Activated CD4-positive, alpha-beta memory T cell treated with anti-CD3 and anti-CD28 coated beads, Interleukin-2, amount 10 ng/mL, durations not matched to agents 7 days and 5 days (primary cell): ENCODE measurements around the gene TPSAB1. TPM values are rescaled to one million over a fixed set of nuclear protein-coding genes. Genes with fewer than 3 reads are reported as not detected.
"Not testable (repeated sequence)": the region's sequence is repeated elsewhere in the genome, so short reads cannot be mapped to it uniquely, and the experiment has no call there.

ENCODE experiments used
- CTCF ChIA-PET: fragments of 350-600 bp; sonication (Branson Sonifier 250); formaldehyde crosslinking; loops from one replicate; lab custom pipeline; 2021; ENCODE audit warnings: antibody characterized with exemption, inconsistent platforms; lab: Charles Lee
- POLR2A ChIA-PET: fragments of 350-600 bp; sonication (Branson Sonifier 250); formaldehyde crosslinking; loops from one replicate; lab custom pipeline; 2021; ENCODE audit warnings: antibody characterized with exemption; lab: Charles Lee
- DNase-seq: peaks from one replicate; pipeline ENCODE4 v3.0.0-alpha.2; 2020
- H3K27ac Mint-ChIP-seq: one replicate; pipeline ENCODE4 v1.8.0; 2021; ENCODE audit warnings: mild to moderate bottlenecking, mixed read lengths
- H3K27me3 Mint-ChIP-seq: one replicate; pipeline ENCODE4 v1.8.0; 2021; ENCODE audit warnings: mixed read lengths
- H3K36me3 Mint-ChIP-seq: one replicate; pipeline ENCODE4 v1.8.0; 2021; ENCODE audit warnings: low read depth, mixed read lengths
- H3K4me1 Mint-ChIP-seq: one replicate; pipeline ENCODE4 v1.8.0; 2021; ENCODE audit warnings: mixed read lengths
- H3K4me3 Mint-ChIP-seq: one replicate; pipeline ENCODE4 v1.8.0; 2021; ENCODE audit warnings: mild to moderate bottlenecking, mixed read lengths
- H3K9me3 Mint-ChIP-seq: one replicate; pipeline ENCODE4 v1.8.0; 2021; ENCODE audit warnings: mixed read lengths
- total RNA-seq, 2 experiments: library from RNA; stranded (reverse); gene quantifications; one replicate each; pipeline ENCODE4 v1.2.3, GENCODE V29; 2021

TPSAB1 gene
- total RNA-seq, 2 experiments from 2014 or later = not detected

GRCh38 chr16:1238909-1239308, 1.6 kb upstream of the TPSAB1 start:
- CTCF ChIA-PET, H3K36me3 Mint-ChIP-seq, H3K27ac Mint-ChIP-seq, DNase-seq, H3K4me1 Mint-ChIP-seq, H3K9me3 Mint-ChIP-seq, POLR2A ChIA-PET, H3K4me3 Mint-ChIP-seq, H3K27me3 Mint-ChIP-seq: not testable (repeated sequence)

GRCh38 chr16:1239575-1239974, 930 bp upstream of the TPSAB1 start:
- H3K9me3 Mint-ChIP-seq, H3K27ac Mint-ChIP-seq, POLR2A ChIA-PET, DNase-seq, CTCF ChIA-PET, H3K4me1 Mint-ChIP-seq, H3K36me3 Mint-ChIP-seq, H3K27me3 Mint-ChIP-seq, H3K4me3 Mint-ChIP-seq: not testable (repeated sequence)

GRCh38 chr16:1241081-1241480, 576 bp downstream of the TPSAB1 start:
- H3K4me3 Mint-ChIP-seq, H3K27me3 Mint-ChIP-seq, H3K27ac Mint-ChIP-seq, DNase-seq, H3K4me1 Mint-ChIP-seq, CTCF ChIA-PET, H3K9me3 Mint-ChIP-seq, H3K36me3 Mint-ChIP-seq, POLR2A ChIA-PET: not testable (repeated sequence)

GRCh38 chr16:1243363-1243762, 2.9 kb downstream of the TPSAB1 start:
- CTCF ChIA-PET, H3K27ac Mint-ChIP-seq, DNase-seq, POLR2A ChIA-PET, H3K4me1 Mint-ChIP-seq, H3K4me3 Mint-ChIP-seq, H3K36me3 Mint-ChIP-seq, H3K27me3 Mint-ChIP-seq, H3K9me3 Mint-ChIP-seq: not testable (repeated sequence)

- POLR2A ChIA-PET, DNase-seq, H3K4me3 Mint-ChIP-seq, H3K27ac Mint-ChIP-seq, H3K9me3 Mint-ChIP-seq, H3K4me1 Mint-ChIP-seq, H3K27me3 Mint-ChIP-seq, CTCF ChIA-PET, H3K36me3 Mint-ChIP-seq: not testable (repeated sequence)
These were observed 3.7 kb downstream of the TPSAB1 start for GRCh38 chr16:1243907-1244850.

- Mint-ChIP-seq H3K4me3 (no peak overlapping the region), H3K27ac (no peak overlapping the region), H3K9me3 (peaks cover 2% of the 10 kb centered on the region), H3K27me3 (peaks cover 4% of the 10 kb centered on the region), H3K36me3 (no peaks in the 10 kb centered on the region), H3K4me1 (peaks cover 1% of the 10 kb centered on the region)
- POLR2A ChIA-PET = no interaction called here
- CTCF ChIA-PET = no interaction called here
- DNase-seq = peak; percentile 30
These were observed 4.4 kb downstream of the TPSAB1 start for GRCh38 chr16:1244881-1245280.

GRCh38 chr16:1245452-1246020, 5.0 kb downstream of the TPSAB1 start:
- no peak for DNase-seq
- Mint-ChIP-seq H3K27ac (no peak overlapping the region), H3K4me3 (no peak overlapping the region), H3K4me1 (peaks cover 1% of the 10 kb centered on the region), H3K36me3 (no peaks in the 10 kb centered on the region), H3K27me3 (peaks cover 4% of the 10 kb centered on the region), H3K9me3 (peaks cover 2% of the 10 kb centered on the region)
- CTCF ChIA-PET = no interaction called here
- POLR2A ChIA-PET = no interaction called here

- POLR2A ChIA-PET, H3K9me3 Mint-ChIP-seq: not testable (repeated sequence)
These were observed 7.5 kb downstream of the TPSAB1 start for GRCh38 chr16:1247903-1248537.

GRCh38 chr16:1249031-1249755, 8.7 kb downstream of the TPSAB1 start:
- H3K36me3 Mint-ChIP-seq, H3K9me3 Mint-ChIP-seq, DNase-seq, H3K27me3 Mint-ChIP-seq, H3K27ac Mint-ChIP-seq, POLR2A ChIA-PET, H3K4me3 Mint-ChIP-seq, H3K4me1 Mint-ChIP-seq, CTCF ChIA-PET: not testable (repeated sequence)

More at GRCh38 chr16:1247903-1248537, 7.5 kb downstream of the TPSAB1 start:
- H3K27me3 Mint-ChIP-seq, H3K27ac Mint-ChIP-seq, CTCF ChIA-PET, DNase-seq, H3K36me3 Mint-ChIP-seq, H3K4me1 Mint-ChIP-seq, H3K4me3 Mint-ChIP-seq: not testable (repeated sequence)

GRCh38 chr16:1253701-1254364, 13.3 kb downstream of the TPSAB1 start:
- H3K36me3 Mint-ChIP-seq, H3K9me3 Mint-ChIP-seq, POLR2A ChIA-PET, H3K27me3 Mint-ChIP-seq, H3K27ac Mint-ChIP-seq, DNase-seq, H3K4me3 Mint-ChIP-seq, H3K4me1 Mint-ChIP-seq, CTCF ChIA-PET: not testable (repeated sequence)

- POLR2A ChIA-PET, H3K27me3 Mint-ChIP-seq, H3K27ac Mint-ChIP-seq, H3K4me3 Mint-ChIP-seq, CTCF ChIA-PET, DNase-seq, H3K9me3 Mint-ChIP-seq, H3K4me1 Mint-ChIP-seq, H3K36me3 Mint-ChIP-seq: not testable (repeated sequence)
These were observed 14.3 kb downstream of the TPSAB1 start for GRCh38 chr16:1254821-1255220.

GRCh38 chr16:1255276-1256122, 15.0 kb downstream of the TPSAB1 start, which contains the start of gene TPSD1:
Gene TPSD1 (plus strand): TSS chr16:1256069. CDS start chr16:1256281, 212 bp downstream.
- H3K36me3 Mint-ChIP-seq, H3K9me3 Mint-ChIP-seq, H3K4me3 Mint-ChIP-seq, DNase-seq, H3K27me3 Mint-ChIP-seq, H3K27ac Mint-ChIP-seq, H3K4me1 Mint-ChIP-seq, CTCF ChIA-PET, POLR2A ChIA-PET: not testable (repeated sequence)
